ENCODE data around the gene NRP2.

Gene NRP2

GRCh38 chr2:205725059-205725458, 42.8 kb downstream of the NRP2 start:
- H2AK5ac ChIP-seq (ENCODE audit: low read depth, low read length) = no peak overlapping the region
- H2BK15ac ChIP-seq (ENCODE audit: low read length) = no peak overlapping the region
- no peak overlapping the region for H2BK12ac ChIP-seq (ENCODE audit: low read length)
- no peak overlapping the region for H2AFZ ChIP-seq (ENCODE audit: low read length)
- H3K27me3 ChIP-seq (ENCODE audit: control insufficient read depth in 3 of 3, insufficient read depth in 3 of 3, low read depth in 1 of 3, low read length in 3 of 3) = peaks cover 0 to 3% (median 0%) of the 10 kb centered on the region in 3 experiments
- no peak overlapping the region for H2BK120ac ChIP-seq (ENCODE audit: low read depth, low read length)
- H2BK5ac ChIP-seq (ENCODE audit: low read length) = no peak overlapping the region
- H3K4me1 ChIP-seq (ENCODE audit: control insufficient read depth in 2 of 2, insufficient read depth in 1 of 2, low read depth in 1 of 2, low read length in 2 of 2) = peaks cover 25 to 55% of the 10 kb centered on the region in 2 donors
- no peak overlapping the region for H3K18ac ChIP-seq (ENCODE audit: low read length)
- no peak overlapping the region for H3K4ac ChIP-seq (ENCODE audit: low read length)
- H3K9me3 ChIP-seq (replicated peaks in 1 of 2; ENCODE audit: control insufficient read depth in 2 of 2, insufficient read depth in 1 of 2, low read depth in 1 of 2, low read length in 2 of 2) = no peaks in the 10 kb centered on the region
- no CpG with 5 or more reads among the region's 5 CpGs for whole genome bisulfite sequencing, 2 donors (ENCODE audit: extremely low coverage in 2 of 2, insufficient read length in 2 of 2, insufficient replicate concordance in 1 of 2)
- DNase-seq (ENCODE audit: low spot score) = no peak
- H3K27ac ChIP-seq (replicated peaks; ENCODE audit: low read length) = no peak overlapping the region
- H3K36me3 ChIP-seq (replicated peaks in 1 of 2; ENCODE audit: control insufficient read depth in 2 of 2, insufficient read depth in 2 of 2, low read length in 2 of 2) = peaks cover 0 to 77% of the 10 kb centered on the region in 2 donors
- no peak overlapping the region for H3K23ac ChIP-seq (ENCODE audit: low read depth, low read length, poor library complexity)
- no peak overlapping the region for H4K8ac ChIP-seq (ENCODE audit: low read depth, low read length)
- H4K91ac ChIP-seq (ENCODE audit: low read depth, low read length, poor library complexity) = no peak overlapping the region
- H3K79me1 ChIP-seq (ENCODE audit: low read depth, low read length) = no peaks in the 10 kb centered on the region
- H3K9ac ChIP-seq (ENCODE audit: low read depth, low read length, poor library complexity) = no peak overlapping the region
- no peak overlapping the region for H3K14ac ChIP-seq (ENCODE audit: low read length)
- no peak overlapping the region for H3K4me2 ChIP-seq (ENCODE audit: insufficient read depth, low read length, poor library complexity, severe bottlenecking)
- H3K4me3 ChIP-seq (ENCODE audit: low read length in 2 of 2) = no peak overlapping the region

- Histone ChIP-seq H2AFZ (ENCODE audit: low read length) (no peak overlapping the region), H4K8ac (ENCODE audit: low read depth, low read length) (no peak overlapping the region), H3K9me3 (replicated peaks in 1 of 2; ENCODE audit: control insufficient read depth in 2 of 2, insufficient read depth in 1 of 2, low read depth in 1 of 2, low read length in 2 of 2) (no peaks in the 10 kb centered on the region), H2BK12ac (ENCODE audit: low read length) (no peak overlapping the region), H3K27ac (replicated peaks; ENCODE audit: low read length) (no peak overlapping the region), H3K27me3 (ENCODE audit: control insufficient read depth in 3 of 3, insufficient read depth in 3 of 3, low read depth in 1 of 3, low read length in 3 of 3) (peaks cover 0 to 3% (median 0%) of the 10 kb centered on the region in 3 experiments), H2AK5ac (ENCODE audit: low read depth, low read length) (no peak overlapping the region), H4K91ac (ENCODE audit: low read depth, low read length, poor library complexity) (no peak overlapping the region), H3K9ac (ENCODE audit: low read depth, low read length, poor library complexity) (no peak overlapping the region), H3K14ac (ENCODE audit: low read length) (no peak overlapping the region), H3K23ac (ENCODE audit: low read depth, low read length, poor library complexity) (no peak overlapping the region), H3K79me1 (ENCODE audit: low read depth, low read length) (no peaks in the 10 kb centered on the region), H3K4ac (ENCODE audit: low read length) (no peak overlapping the region), H2BK5ac (ENCODE audit: low read length) (no peak overlapping the region), H2BK120ac (ENCODE audit: low read depth, low read length) (no peak overlapping the region), H3K4me1 (ENCODE audit: control insufficient read depth in 2 of 2, insufficient read depth in 1 of 2, low read depth in 1 of 2, low read length in 2 of 2) (peaks cover 12 to 48% of the 10 kb centered on the region in 2 donors), H2BK15ac (ENCODE audit: low read length) (no peak overlapping the region), H3K4me2 (ENCODE audit: insufficient read depth, low read length, poor library complexity, severe bottlenecking) (no peak overlapping the region), H3K4me3 (ENCODE audit: low read length in 2 of 2) (no peak overlapping the region), H3K18ac (ENCODE audit: low read length) (no peak overlapping the region), H3K36me3 (replicated peaks in 1 of 2; ENCODE audit: control insufficient read depth in 2 of 2, insufficient read depth in 2 of 2, low read length in 2 of 2) (peaks cover 0 to 87% of the 10 kb centered on the region in 2 donors)
- no CpG with 5 or more reads among the region's 4 CpGs for WGBS, 2 donors (ENCODE audit: extremely low coverage in 2 of 2, insufficient read length in 2 of 2, insufficient replicate concordance in 1 of 2)
- no peak for DNase-seq (ENCODE audit: low spot score)
Observed at GRCh38 chr2:205726506-205726905, 44.2 kb downstream of the NRP2 start.

- no peak overlapping the region for H3K4ac ChIP-seq (ENCODE audit: low read length)
- no peak overlapping the region for H2BK5ac ChIP-seq (ENCODE audit: low read length)
- H3K27ac ChIP-seq (replicated peaks; ENCODE audit: low read length) = no peak overlapping the region
- no peak overlapping the region for H3K23ac ChIP-seq (ENCODE audit: low read depth, low read length, poor library complexity)
- peaks cover 0 to 3% (median 0%) of the 10 kb centered on the region in 3 experiments for H3K27me3 ChIP-seq (ENCODE audit: control insufficient read depth in 3 of 3, insufficient read depth in 3 of 3, low read depth in 1 of 3, low read length in 3 of 3)
- no peak overlapping the region for H3K18ac ChIP-seq (ENCODE audit: low read length)
- H2BK12ac ChIP-seq (ENCODE audit: low read length) = no peak overlapping the region
- no peak overlapping the region for H3K4me2 ChIP-seq (ENCODE audit: insufficient read depth, low read length, poor library complexity, severe bottlenecking)
- H2BK15ac ChIP-seq (ENCODE audit: low read length) = no peak overlapping the region
- H3K9ac ChIP-seq (ENCODE audit: low read depth, low read length, poor library complexity) = no peak overlapping the region
- peaks cover 6 to 44% of the 10 kb centered on the region in 2 donors for H3K4me1 ChIP-seq (ENCODE audit: control insufficient read depth in 2 of 2, insufficient read depth in 1 of 2, low read depth in 1 of 2, low read length in 2 of 2)
- no peak for DNase-seq (ENCODE audit: low spot score)
- H3K4me3 ChIP-seq (ENCODE audit: low read length in 2 of 2) = no peak overlapping the region
- H3K79me1 ChIP-seq (ENCODE audit: low read depth, low read length) = no peaks in the 10 kb centered on the region
- no peak overlapping the region for H2BK120ac ChIP-seq (ENCODE audit: low read depth, low read length)
- H3K36me3 ChIP-seq (replicated peaks in 1 of 2; ENCODE audit: control insufficient read depth in 2 of 2, insufficient read depth in 2 of 2, low read length in 2 of 2) = peaks cover 0 to 94% of the 10 kb centered on the region in 2 donors
- no CpG with 5 or more reads among the region's 2 CpGs for WGBS, 2 donors (ENCODE audit: extremely low coverage in 2 of 2, insufficient read length in 2 of 2, insufficient replicate concordance in 1 of 2)
- peaks cover 0 to 2% of the 10 kb centered on the region in 2 donors for H3K9me3 ChIP-seq (replicated peaks in 1 of 2; ENCODE audit: control insufficient read depth in 2 of 2, insufficient read depth in 1 of 2, low read depth in 1 of 2, low read length in 2 of 2)
- no peak overlapping the region for H2AFZ ChIP-seq (ENCODE audit: low read length)
- H4K91ac ChIP-seq (ENCODE audit: low read depth, low read length, poor library complexity) = no peak overlapping the region
- no peak overlapping the region for H4K8ac ChIP-seq (ENCODE audit: low read depth, low read length)
- no peak overlapping the region for H3K14ac ChIP-seq (ENCODE audit: low read length)
- H2AK5ac ChIP-seq (ENCODE audit: low read depth, low read length) = no peak overlapping the region
Observed at GRCh38 chr2:205727174-205727573, 44.9 kb downstream of the NRP2 start.

- H3K79me1 ChIP-seq (ENCODE audit: low read depth, low read length) = no peaks in the 10 kb centered on the region
- H3K4me1 ChIP-seq (ENCODE audit: control insufficient read depth in 2 of 2, insufficient read depth in 1 of 2, low read depth in 1 of 2, low read length in 2 of 2) = peaks cover 0 to 42% of the 10 kb centered on the region in 2 donors
- no peak overlapping the region for H2BK120ac ChIP-seq (ENCODE audit: low read depth, low read length)
- WGBS, 2 donors (ENCODE audit: extremely low coverage in 2 of 2, insufficient read length in 2 of 2, insufficient replicate concordance in 1 of 2) = no CpG with 5 or more reads among the region's 7 CpGs
- H2BK5ac ChIP-seq (ENCODE audit: low read length) = no peak overlapping the region
- H3K9ac ChIP-seq (ENCODE audit: low read depth, low read length, poor library complexity) = no peak overlapping the region
- no peak overlapping the region for H3K18ac ChIP-seq (ENCODE audit: low read length)
- no peak overlapping the region for H3K27ac ChIP-seq (replicated peaks; ENCODE audit: low read length)
- H2BK15ac ChIP-seq (ENCODE audit: low read length) = no peak overlapping the region
- no peak overlapping the region for H4K8ac ChIP-seq (ENCODE audit: low read depth, low read length)
- peaks cover 0 to 3% (median 0%) of the 10 kb centered on the region in 3 experiments for H3K27me3 ChIP-seq (ENCODE audit: control insufficient read depth in 3 of 3, insufficient read depth in 3 of 3, low read depth in 1 of 3, low read length in 3 of 3)
- no peak overlapping the region for H3K4me2 ChIP-seq (ENCODE audit: insufficient read depth, low read length, poor library complexity, severe bottlenecking)
- H3K14ac ChIP-seq (ENCODE audit: low read length) = no peak overlapping the region
- H4K91ac ChIP-seq (ENCODE audit: low read depth, low read length, poor library complexity) = no peak overlapping the region
- peaks cover 0 to 94% of the 10 kb centered on the region in 2 donors for H3K36me3 ChIP-seq (replicated peaks in 1 of 2; ENCODE audit: control insufficient read depth in 2 of 2, insufficient read depth in 2 of 2, low read length in 2 of 2)
- H3K23ac ChIP-seq (ENCODE audit: low read depth, low read length, poor library complexity) = no peak overlapping the region
- no peak overlapping the region for H2AFZ ChIP-seq (ENCODE audit: low read length)
- no peak overlapping the region for H2BK12ac ChIP-seq (ENCODE audit: low read length)
- no peak for DNase-seq (ENCODE audit: low spot score)
- no peak overlapping the region for H3K4ac ChIP-seq (ENCODE audit: low read length)
- H3K9me3 ChIP-seq (replicated peaks in 1 of 2; ENCODE audit: control insufficient read depth in 2 of 2, insufficient read depth in 1 of 2, low read depth in 1 of 2, low read length in 2 of 2) = peaks cover 0 to 2% of the 10 kb centered on the region in 2 donors
- H3K4me3 ChIP-seq (ENCODE audit: low read length in 2 of 2) = no peak overlapping the region
- no peak overlapping the region for H2AK5ac ChIP-seq (ENCODE audit: low read depth, low read length)
Observed at GRCh38 chr2:205728366-205728765, 46.1 kb downstream of the NRP2 start.

All from neuronal stem cell (in vitro differentiated cells).